Activated T-cell treated with anti-CD3 and anti-CD28 coated beads, Interleukin-2, amount 50 U/mL, for 72 hours (primary cell): ENCODE results near the gene ADRA2A. TPM values are rescaled to one million over a fixed set of nuclear protein-coding genes. Genes with fewer than 3 reads are reported as not detected.

Experiments used
- ATAC-seq, 2 donors: fragments of 150-1000 bp; cut with Tn5 transposase; replicated peaks in 1 of 2; 2 replicates each; pipeline ENCODE4 v1.10.0; 2021; ENCODE audit warnings: moderate library complexity in 2 of 2, mild to moderate bottlenecking in 1 of 2
- DNase-seq, 2 donors: peaks; one replicate each; pipeline ENCODE4 v3.0.0; 2021 to 2022; ENCODE audit warnings: mixed read lengths in 1 of 2
- H3K27ac Mint-ChIP-seq: one replicate; pipeline ENCODE4 v1.8.0; 2022; ENCODE audit warnings: mild to moderate bottlenecking, moderate library complexity, mixed read lengths
- H3K27me3 Mint-ChIP-seq: one replicate; pipeline ENCODE4 v1.8.0; 2022; ENCODE audit warnings: low read depth, mixed read lengths
- H3K36me3 Mint-ChIP-seq, 2 donors: one replicate each; pipeline ENCODE4 v1.8.0; 2022; ENCODE audit warnings: mixed read lengths in 2 of 2, mild to moderate bottlenecking in 1 of 2; ENCODE audit not compliant: insufficient read depth in 2 of 2
- H3K4me1 Mint-ChIP-seq: one replicate; pipeline ENCODE4 v1.8.0; 2022; ENCODE audit warnings: low read depth, mixed read lengths
- H3K4me3 Mint-ChIP-seq, 2 donors: one replicate each; pipeline ENCODE4 v1.8.0; 2022; ENCODE audit warnings: mild to moderate bottlenecking in 2 of 2, mixed read lengths in 2 of 2, moderate library complexity in 2 of 2
- H3K9me3 Mint-ChIP-seq, 2 donors: one replicate each; pipeline ENCODE4 v1.8.0; 2022; ENCODE audit warnings: mixed read lengths in 2 of 2
- total RNA-seq, 2 donors: library from RNA; stranded (reverse); gene quantifications; one replicate each; pipeline ENCODE4 v1.2.3, GENCODE V29; 2022

Gene ADRA2A
- total RNA-seq, 2 donors from 2014 or later = 0.07 TPM; not detected in 1

DNA sequence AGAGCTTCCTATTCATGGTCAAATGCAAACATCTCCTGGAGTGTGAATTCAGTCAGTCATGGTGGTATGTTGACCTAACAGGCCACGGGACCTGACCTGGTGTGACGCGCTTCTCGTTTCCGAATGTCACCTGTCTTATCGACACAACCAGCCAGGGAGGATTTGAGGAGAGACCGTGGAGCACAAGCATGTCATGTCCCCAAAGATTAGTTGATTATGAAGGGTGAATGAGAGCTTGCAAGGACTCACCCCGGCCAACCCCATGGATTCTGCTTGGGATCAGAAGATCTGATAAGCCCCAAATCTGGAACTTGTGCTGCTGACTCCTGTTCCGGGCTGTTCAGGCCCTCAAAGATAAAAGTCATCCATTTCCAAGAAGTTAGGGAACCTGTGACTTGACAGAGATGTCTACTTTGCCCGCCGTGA is 10.5 kb downstream of the ADRA2A start:
- H3K9me3 Mint-ChIP-seq = no peaks in the 10 kb centered on the region
- H3K27me3 Mint-ChIP-seq = peaks cover 31% of the 10 kb centered on the region
- DNase-seq (no peak), ATAC-seq (no peak)
- H3K27ac Mint-ChIP-seq = no peak overlapping the region
- no peak overlapping the region for H3K4me3 Mint-ChIP-seq
- H3K36me3 Mint-ChIP-seq = no peaks in the 10 kb centered on the region
- no peaks in the 10 kb centered on the region for H3K4me1 Mint-ChIP-seq

DNA sequence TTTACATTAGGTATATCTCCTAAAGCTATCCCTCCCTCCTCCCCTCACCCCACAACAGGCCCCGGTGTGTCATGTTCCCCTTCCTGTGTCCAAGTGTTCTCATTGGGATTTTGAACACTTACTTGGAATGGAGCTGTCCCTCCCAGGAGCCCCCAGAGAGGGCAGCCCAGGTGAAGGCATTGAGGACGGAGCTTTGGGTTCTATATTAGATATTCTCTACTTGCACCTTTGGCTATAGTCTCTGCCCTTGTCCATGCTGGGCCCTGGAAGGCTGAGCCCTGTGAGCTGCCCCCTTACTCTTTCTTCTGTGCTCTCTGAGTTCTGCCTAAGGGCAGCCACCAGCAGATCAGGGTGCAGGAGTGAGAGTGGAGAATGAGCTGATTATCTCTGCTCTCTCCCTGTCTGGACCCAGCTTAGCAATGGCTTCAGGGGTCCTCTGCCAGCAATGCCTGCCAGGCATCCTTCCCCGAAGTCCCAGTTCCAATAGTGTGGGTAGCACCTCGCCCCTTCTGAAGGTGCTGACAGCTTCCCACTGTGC is 11.2 kb downstream of the ADRA2A start:
- H3K4me3 Mint-ChIP-seq = no peak overlapping the region
- H3K9me3 Mint-ChIP-seq = no peaks in the 10 kb centered on the region
- peaks cover 32% of the 10 kb centered on the region for H3K27me3 Mint-ChIP-seq
- ATAC-seq (no peak), DNase-seq (no peak)
- no peaks in the 10 kb centered on the region for H3K4me1 Mint-ChIP-seq
- no peaks in the 10 kb centered on the region for H3K36me3 Mint-ChIP-seq
- H3K27ac Mint-ChIP-seq = no peak overlapping the region

DNA sequence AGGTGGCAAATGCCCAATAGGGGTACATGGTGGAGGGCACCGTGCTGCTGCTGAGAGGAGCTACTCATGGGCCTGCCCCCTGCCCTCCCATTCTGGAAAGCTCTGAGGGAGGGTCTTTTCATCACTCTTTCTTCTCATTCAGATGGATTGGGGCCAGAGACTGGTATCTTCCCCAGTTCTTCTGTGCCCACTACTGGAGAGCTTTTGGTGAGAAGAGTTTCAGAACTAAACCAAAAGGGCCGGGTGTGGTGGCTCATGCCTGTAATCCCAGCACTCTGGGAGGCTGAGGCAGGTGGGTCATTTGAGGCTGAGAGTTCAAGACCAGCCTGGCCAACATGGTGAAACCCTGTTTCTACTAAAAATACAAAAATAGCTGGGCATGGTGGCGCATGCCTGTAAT is 12.5 kb downstream of the ADRA2A start:
- H3K27me3 Mint-ChIP-seq = peaks cover 29% of the 10 kb centered on the region
- ATAC-seq (no peak), DNase-seq (no peak)
- H3K4me1 Mint-ChIP-seq = no peaks in the 10 kb centered on the region
- no peaks in the 10 kb centered on the region for H3K36me3 Mint-ChIP-seq
- no peak overlapping the region for H3K27ac Mint-ChIP-seq
- H3K9me3 Mint-ChIP-seq = no peaks in the 10 kb centered on the region
- no peak overlapping the region for H3K4me3 Mint-ChIP-seq

DNA sequence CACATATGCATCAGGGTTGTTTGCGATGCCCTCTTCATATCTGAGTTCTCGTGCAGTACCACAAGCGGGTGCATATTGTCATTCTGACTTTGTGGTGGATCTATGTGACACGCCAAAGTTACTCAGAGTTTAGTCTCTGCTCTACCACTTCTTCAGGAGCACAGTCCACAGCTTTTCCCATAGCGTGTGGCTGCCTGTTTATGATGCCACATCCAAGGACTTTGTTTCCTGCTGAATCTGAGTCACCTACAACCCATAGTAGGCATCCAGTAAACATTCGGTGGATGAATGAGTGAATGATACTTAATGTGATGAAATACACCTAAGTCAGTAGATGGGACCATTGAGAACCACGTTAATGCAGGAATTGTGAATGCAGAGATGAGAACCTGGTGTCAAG is 15.0 kb downstream of the ADRA2A start:
- peaks cover 17% of the 10 kb centered on the region for H3K27me3 Mint-ChIP-seq
- no peak for DNase-seq
- ATAC-seq = no peak
- no peak overlapping the region for H3K4me3 Mint-ChIP-seq
- H3K27ac Mint-ChIP-seq = no peak overlapping the region
- no peaks in the 10 kb centered on the region for H3K9me3 Mint-ChIP-seq
- H3K36me3 Mint-ChIP-seq = no peaks in the 10 kb centered on the region
- no peaks in the 10 kb centered on the region for H3K4me1 Mint-ChIP-seq

DNA sequence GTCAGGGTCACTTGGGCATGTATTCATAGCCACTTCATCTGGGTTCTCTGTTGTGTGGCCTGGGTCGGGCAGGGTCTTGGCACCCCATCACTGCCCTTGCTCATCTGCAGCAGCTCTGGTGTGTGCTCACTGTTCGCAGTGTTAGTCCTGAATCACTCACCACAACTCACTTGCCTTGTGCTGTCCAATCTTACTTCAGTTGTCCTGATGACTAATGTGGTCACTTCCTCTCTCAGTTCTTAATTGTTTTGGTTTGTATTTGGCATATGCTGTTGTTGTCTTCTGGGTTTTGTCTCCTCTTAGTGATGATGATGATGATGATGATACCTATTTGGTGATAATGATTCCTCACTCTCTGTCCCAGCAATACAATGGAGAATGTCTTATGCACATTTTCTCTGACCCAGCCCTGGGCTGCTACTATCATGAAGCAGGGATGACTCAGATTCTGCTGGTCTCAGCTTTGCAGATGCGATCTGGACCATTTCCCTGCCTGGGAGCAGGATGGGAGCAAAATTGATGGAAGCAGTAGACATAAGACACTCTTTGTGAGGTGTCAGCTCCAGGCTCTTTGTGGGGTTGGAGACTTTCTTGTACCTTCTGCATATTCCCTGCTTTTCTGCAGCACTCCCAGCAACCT is 17.0 kb downstream of the ADRA2A start:
- Mint-ChIP-seq H3K36me3 (no peaks in the 10 kb centered on the region), H3K27ac (no peak overlapping the region), H3K9me3 (no peaks in the 10 kb centered on the region), H3K4me3 (no peak overlapping the region), H3K27me3 (peaks cover 17% of the 10 kb centered on the region), H3K4me1 (no peaks in the 10 kb centered on the region)
- DNase-seq = no peak
- ATAC-seq = peak; percentile 54 to 60

DNA sequence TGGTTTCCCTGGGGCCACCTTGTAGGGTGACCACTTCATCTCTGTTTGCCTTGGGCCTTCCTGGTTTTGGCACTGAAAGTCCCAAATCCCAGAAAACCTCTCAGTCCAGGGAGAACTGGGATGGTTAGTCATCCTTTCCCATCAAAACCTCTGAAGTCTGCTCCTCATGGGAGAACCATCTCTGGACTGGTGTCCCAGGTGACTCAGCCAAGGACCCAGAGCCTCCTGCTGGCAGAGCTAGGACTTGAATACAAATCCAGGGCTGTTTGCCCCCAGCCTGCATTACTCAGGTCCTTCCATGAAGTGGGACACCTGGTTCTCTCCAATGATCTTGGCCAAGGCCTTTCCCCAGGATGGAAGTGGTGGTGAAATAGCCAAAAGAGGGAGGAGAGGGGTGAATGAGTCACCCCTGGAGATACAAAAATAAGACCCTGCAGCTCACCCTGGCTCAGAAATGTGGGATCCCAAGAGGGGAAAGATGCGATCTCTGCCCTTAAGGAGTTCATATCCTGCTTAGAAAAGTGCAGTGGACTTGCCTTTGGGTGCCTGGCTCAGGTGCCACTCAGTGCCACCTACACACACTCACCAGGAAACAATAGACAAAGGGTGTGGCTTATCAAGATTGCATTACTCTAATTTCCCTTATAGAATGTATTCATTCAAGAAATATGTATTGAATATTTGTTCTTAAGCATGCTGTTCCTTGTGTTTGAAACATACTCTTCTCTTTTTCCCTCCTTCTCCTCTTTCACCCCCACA is 22.0 kb downstream of the ADRA2A start:
- no peak for DNase-seq
- H3K4me1 Mint-ChIP-seq = no peaks in the 10 kb centered on the region
- no peak overlapping the region for H3K4me3 Mint-ChIP-seq
- no peak for ATAC-seq
- peaks cover 17% of the 10 kb centered on the region for H3K27me3 Mint-ChIP-seq
- no peaks in the 10 kb centered on the region for H3K9me3 Mint-ChIP-seq
- H3K36me3 Mint-ChIP-seq = no peaks in the 10 kb centered on the region
- no peak overlapping the region for H3K27ac Mint-ChIP-seq

DNA sequence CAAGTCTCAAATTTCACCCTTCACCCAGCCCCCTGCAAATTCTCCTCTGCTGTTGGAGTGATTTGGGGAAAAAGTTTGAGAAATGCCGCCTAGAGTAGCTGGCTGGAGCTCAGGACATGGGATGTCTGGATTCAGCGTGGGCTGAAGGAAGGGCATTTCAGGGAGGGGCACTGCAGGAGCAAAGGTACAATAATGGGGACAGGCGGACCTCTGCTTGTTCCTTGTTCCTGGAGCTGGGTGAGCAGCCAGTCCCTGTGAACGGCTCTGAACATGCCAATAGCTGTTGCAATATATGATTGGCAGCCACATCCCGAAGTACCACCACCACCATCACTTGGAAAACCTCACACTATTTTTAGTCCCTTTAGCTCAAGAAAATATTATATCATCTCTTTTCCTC is 23.4 kb downstream of the ADRA2A start:
- H3K27me3 Mint-ChIP-seq = peaks cover 17% of the 10 kb centered on the region
- no peak for ATAC-seq

DNA sequence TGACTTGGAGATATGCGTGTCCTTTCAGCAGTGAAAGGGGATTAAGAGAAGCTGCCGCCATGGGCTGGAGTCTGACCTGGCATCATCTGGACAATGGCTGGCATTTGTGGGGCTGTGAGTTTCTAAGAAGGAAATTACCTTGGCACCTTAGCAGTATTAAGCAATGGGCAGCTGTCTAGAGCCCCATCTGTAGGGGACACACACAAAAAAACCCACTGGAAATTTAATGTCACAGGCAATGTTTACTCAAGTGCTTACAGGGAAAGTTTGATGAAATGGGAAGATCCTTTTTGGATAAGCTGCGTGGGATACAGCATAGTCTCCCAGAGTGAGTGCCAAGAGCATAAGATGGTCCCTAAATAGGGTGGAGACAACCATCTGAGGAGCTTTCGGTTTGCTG is 25.0 kb downstream of the ADRA2A start:
- DNase-seq = no peak
- H3K27me3 Mint-ChIP-seq = peaks cover 23% of the 10 kb centered on the region
- H3K9me3 Mint-ChIP-seq = no peaks in the 10 kb centered on the region
- H3K36me3 Mint-ChIP-seq = no peaks in the 10 kb centered on the region
- ATAC-seq = no peak
- H3K27ac Mint-ChIP-seq = no peak overlapping the region
- no peaks in the 10 kb centered on the region for H3K4me1 Mint-ChIP-seq
- H3K4me3 Mint-ChIP-seq = no peak overlapping the region

More for the DNA sequence above, 23.4 kb downstream of the ADRA2A start:
- Mint-ChIP-seq H3K36me3 (no peaks in the 10 kb centered on the region), H3K4me3 (no peak overlapping the region), H3K4me1 (no peaks in the 10 kb centered on the region), H3K9me3 (no peaks in the 10 kb centered on the region), H3K27ac (no peak overlapping the region)
- DNase-seq = no peak

DNA sequence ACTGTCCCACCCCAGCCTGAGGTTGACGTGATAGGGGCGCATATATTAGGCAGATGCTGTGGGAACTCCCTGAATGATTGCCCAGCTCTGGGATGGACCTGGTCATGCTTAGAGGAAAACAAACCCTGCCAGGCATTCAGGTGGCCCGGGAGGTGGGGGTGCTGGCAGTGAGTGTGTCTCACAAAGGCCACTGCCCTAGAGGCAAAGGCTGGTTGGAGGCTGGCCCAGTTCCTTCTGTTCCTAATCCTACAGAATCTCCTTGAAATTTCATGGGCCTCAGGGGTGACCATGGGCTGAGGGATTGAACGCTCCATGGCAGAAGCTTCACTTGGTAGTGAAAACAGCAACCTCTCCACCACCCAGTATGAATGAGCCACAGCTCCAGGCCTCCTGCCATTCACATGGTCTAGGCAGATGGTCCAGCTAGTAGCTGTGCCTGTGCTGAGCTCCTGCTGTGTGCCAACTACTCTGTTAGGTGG is 25.6 kb downstream of the ADRA2A start:
- H3K27ac Mint-ChIP-seq = no peak overlapping the region
- no peak for DNase-seq
- ATAC-seq = no peak
- peaks cover 23% of the 10 kb centered on the region for H3K27me3 Mint-ChIP-seq
- H3K4me3 Mint-ChIP-seq = no peak overlapping the region
- no peaks in the 10 kb centered on the region for H3K4me1 Mint-ChIP-seq
- no peaks in the 10 kb centered on the region for H3K36me3 Mint-ChIP-seq
- H3K9me3 Mint-ChIP-seq = no peaks in the 10 kb centered on the region

DNA sequence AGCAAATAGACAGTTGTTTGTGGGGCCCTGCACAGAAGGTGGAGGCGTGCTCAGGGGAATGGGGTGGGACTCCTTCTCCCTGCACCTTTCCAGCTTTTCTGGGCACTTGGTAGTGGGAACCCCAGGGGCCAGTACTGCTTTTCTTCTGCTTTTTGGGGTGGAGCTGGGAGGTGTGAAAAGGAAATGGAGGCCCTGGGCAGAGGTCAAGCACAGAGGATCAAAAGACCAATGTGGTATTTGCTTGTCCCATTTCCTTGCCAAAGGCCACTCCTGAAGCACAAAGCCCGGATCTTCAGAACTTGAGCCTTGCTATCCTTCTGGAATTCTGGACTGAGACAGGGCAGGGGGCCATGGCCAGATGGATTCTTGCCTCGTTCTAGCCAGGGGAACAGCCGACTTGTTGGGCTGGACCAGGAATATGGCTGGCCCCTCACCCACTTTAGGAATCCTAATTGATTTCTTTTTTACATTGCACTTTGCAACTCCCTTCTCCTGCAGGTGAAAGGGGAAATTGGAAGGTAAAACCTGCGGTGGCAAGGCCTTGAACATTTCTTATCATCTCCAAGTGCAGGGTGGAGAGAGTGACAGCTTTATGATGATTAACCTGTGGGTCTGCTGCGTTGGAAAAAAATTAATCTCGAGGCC is 26.5 kb downstream of the ADRA2A start:
- Mint-ChIP-seq H3K4me1 (no peaks in the 10 kb centered on the region), H3K9me3 (no peaks in the 10 kb centered on the region), H3K27ac (no peak overlapping the region), H3K27me3 (peaks cover 23% of the 10 kb centered on the region), H3K4me3 (no peak overlapping the region), H3K36me3 (no peaks in the 10 kb centered on the region)
- DNase-seq (no peak), ATAC-seq (no peak)

DNA sequence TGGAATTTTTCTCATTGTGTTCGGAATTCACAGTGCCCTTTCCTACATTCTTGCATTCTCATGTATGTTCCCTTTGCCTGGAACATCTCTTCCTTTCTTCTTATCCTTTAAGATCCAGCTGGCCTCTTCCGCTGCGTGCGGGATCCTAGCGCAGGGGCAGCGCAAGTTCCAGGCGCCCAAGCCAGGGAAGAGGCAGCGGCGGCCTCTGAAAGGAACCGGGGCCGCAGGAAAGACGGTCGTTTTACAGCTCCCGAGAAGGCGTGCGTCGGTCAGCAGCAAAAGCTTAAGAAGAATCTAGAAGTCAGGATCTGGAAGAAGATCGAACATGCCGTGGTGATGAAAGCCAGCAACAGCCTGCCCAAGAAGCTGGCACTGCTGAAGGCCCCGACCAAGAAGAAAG is 28.0 kb downstream of the ADRA2A start:
- peaks cover 23% of the 10 kb centered on the region for H3K27me3 Mint-ChIP-seq

DNA sequence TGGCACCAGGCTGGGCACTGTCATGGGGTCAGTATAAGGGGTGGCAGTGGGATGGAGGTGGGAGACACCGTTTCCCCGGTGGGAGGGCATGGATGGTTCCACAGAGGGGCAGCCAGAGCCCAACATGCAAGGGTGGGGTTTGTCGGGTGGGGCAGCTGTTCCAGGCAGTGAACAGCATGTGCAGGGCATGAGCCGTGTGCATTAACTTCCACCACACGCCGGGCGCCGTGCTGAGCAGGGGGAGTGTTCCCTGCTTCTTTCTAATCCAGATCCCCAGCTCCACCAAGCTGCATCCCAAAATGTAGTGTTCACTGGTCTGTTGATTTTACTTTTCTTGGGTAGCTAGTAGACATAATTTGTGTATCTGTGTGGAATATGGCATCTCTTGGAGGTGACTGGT is 29.3 kb downstream of the ADRA2A start:
- ATAC-seq (no peak), DNase-seq (no peak)
- Mint-ChIP-seq H3K36me3 (no peaks in the 10 kb centered on the region), H3K4me1 (no peaks in the 10 kb centered on the region), H3K4me3 (no peak overlapping the region), H3K27me3 (peaks cover 16% of the 10 kb centered on the region), H3K9me3 (no peaks in the 10 kb centered on the region), H3K27ac (no peak overlapping the region)

More for the DNA sequence above, 28.0 kb downstream of the ADRA2A start:
- Mint-ChIP-seq H3K4me3 (no peak overlapping the region), H3K4me1 (no peaks in the 10 kb centered on the region), H3K27ac (no peak overlapping the region), H3K36me3 (no peaks in the 10 kb centered on the region), H3K9me3 (no peaks in the 10 kb centered on the region)
- ATAC-seq (no peak), DNase-seq (no peak)

DNA sequence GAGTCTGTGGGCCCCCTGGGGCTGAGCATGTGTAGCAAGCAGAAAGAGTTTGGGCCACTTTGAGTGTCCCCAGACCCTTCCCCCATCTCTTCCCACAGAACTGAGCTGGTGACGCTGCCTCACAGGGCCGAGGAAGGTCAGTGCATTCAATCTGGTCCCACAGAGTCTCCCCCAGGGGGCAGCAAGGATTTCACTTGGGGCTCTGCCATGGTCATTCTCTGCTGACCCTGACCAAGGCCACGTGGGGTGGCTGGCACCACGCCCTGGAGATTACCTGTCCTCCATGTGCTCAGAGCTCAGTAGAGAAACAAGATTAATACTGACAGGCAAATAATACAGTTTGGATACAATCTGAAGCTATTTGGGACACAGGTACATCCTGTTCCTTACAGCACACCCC is 30.2 kb downstream of the ADRA2A start:
- ATAC-seq (no peak), DNase-seq (no peak)
- Mint-ChIP-seq H3K27me3 (peaks cover 7% of the 10 kb centered on the region), H3K36me3 (no peaks in the 10 kb centered on the region), H3K4me1 (no peaks in the 10 kb centered on the region), H3K4me3 (no peak overlapping the region), H3K9me3 (no peaks in the 10 kb centered on the region), H3K27ac (no peak overlapping the region)
